HK-2 (cell line): Measurements from ENCODE around the gene DNM2.
"Not testable (repeated sequence)": the region's sequence is repeated elsewhere in the genome, so short reads cannot be mapped to it uniquely, and the experiment has no call there.

Source experiments
- DNase-seq: peaks from one replicate; pipeline ENCODE4 v3.0.0-alpha.2; 2018; ENCODE audit not compliant: unreplicated experiment

Gene DNM2

DNA sequence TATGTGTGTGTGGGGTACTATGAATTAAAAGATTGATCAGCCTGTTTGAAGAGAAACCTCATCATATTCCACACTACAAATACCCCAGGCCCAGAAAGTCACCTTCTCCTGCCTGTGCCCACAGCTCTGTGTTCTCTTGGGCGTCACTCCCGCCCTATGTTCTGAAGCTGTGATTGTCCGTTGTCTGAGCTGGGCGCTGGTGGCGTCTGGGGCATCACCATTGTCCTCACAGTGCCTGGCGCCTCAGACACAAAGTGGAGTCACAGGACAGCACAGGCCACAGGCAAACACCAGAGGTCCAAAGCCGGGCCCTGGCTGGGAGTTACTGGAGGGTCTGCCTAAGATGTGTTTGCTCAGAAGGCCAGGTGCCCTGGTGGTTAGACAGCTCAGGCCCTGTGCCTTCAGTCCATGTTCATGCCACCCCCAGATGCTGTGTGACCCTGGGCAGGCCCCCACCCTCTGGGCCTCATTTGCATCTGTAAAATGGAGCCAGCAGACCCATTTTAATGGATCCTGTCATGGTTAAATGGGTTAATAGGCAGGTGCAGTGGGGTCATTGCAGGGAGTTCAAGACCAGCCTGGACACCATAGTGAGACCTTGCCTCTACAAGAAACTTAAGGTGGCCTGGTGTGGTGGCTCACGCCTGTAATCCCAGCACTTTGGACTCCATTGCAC, 34.5 kb downstream of the DNM2 start:
- DNase-seq, result no peak

DNA sequence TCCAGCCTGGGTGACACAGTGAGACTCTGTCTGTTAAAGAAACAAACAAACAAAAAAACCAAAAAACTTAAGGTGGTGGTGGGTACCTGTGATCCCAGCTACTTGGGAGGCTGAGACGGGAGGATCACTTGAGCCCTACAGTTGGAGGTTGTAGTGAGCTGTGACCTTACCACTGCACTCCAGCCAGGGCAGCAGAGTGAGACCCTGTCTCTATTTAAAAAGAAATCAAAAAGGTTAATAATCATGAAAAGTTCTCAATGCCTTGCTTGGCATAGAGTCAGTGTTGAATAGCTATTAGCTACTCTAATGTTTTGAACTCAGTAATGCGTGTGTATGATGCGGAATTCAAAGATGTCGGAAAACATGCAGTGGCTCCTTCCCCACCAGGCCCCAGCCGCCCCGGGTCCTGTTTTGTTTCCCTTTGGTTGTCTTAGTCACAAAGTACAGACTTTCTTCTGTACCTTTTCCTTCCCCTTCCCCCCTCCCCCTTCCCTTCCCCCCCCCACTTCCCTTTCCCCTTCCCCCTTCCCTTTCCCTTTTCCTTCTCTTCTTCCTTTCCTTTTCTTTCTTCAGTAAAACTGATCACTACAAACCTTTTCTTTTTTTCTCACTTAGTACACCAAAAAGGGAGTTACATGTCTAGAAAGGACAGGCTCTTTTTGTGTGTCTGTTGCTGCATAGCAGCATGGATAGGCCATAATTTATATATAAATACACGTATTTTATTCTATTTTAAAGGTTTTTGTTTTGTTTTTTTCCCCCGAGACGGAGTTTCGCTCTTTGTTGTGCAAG, 35.2 kb downstream of the DNM2 start:
- no peak for DNase-seq

DNA sequence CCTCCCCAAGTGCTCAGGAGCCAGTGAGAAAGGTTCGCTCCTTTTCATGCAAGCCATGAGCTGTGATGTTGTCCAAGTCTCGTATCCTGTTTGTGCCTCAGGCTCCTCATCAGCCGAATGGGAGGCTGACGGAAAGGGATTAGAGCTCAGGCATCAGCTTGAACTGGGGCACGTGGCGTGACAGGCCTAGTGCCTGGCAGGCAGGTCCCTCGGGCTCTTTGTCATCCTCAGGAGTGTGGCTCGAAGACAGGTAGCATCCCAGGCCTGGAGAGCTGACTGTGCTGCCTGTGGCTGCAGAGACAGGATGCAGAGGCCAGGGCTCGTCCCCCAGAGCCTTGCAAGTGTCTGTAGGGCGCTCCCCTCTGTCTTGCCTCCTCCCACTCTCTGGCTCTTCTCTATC, 38.5 kb downstream of the DNM2 start:
- DNase-seq, result no peak

DNA sequence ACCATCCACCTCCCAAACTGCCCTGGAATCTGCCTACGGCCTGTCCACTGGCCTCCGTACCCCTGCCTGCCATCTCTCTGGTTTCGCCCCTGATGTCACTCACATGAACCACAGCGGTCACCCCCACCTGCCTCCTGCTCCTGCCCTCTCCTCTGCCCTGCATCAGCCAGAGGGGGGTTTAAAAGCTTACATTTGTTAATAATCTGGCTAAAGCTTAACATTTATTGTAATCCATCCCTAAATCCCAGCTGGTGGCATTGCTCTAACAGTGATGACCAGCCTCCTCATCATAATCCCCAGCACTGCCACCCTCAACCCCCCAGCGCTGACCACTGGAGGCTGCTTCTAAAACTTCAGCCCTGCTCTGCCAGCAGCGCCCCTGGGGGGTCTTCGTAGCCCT, 38.9 kb downstream of the DNM2 start:
- DNase-seq, result no peak

- not testable (repeated sequence) for DNase-seq
These were observed 40.2 kb downstream of the DNM2 start for GRCh38 chr19:10758050-10758449.

- no peak for DNase-seq
These were observed 41.1 kb downstream of the DNM2 start for GRCh38 chr19:10758978-10759377.

DNA sequence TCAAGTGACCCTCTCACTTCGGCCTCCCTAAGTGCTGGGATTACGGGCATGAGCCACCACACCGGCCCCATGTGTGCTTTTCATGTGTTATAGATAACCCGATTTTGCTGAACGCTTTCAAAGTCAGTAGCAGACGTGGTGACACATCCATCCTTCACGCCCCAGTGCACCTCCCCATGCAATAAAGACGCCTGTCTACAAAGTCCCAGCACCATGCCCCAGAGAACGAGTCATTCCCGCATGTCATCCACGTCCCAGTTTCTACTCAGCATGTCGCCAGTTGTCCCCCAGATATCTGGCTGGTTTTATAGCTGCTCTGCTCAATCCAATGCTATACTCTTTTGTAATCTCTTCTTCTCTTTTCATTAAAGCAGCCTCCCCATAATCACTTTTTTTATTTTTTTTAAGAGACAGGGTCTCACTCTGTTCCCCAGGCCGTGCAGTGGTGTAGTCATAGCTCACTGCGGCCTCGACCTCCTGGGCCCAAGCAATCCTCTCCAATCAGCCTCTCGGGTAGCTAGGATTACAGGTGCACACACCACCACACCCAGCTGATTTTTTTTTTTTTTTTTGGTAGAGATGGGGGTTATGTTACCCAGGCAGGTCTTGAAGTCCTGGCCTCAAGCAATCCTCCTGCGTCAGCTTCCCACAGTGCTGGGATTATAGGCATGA, 42.5 kb downstream of the DNM2 start:
- peak; percentile 86 for DNase-seq

DNA sequence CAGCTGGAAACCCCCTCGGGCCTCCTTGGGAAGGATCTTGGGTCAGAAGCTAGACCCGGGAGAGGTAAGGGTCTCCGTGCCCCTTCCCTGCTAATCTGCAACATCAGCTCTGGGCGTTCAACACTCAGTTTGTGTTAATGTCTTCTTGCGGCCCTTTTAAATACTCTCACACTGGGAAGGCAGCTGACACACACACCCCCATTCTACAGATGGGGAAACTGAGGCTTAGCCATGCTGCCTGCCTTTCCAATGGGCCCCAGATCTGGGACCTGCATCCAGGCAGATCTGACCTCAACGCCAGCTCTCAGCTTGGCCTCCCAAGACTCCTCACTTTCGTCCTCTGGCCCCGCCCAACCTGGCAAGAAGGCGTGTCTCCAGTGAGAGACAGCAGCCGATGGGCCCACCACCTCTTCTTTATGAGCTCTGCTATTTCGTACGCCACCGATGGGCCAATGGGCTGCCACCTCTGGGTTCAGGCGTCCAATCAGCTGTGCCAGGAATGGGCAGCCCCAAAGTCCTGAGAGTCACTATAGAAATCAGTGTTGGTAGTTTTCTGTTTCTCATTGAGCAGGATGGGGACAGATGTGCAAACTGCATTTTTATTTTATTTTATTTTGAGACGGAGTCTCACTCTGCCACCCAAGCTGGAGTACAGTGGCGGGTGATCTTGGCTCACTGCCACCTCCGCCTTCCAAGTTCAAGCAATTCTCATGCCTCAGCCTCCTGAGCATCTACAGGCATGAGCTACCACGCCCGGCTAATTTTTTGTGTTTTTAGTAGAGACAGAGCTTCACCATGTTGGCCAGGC, 43.8 kb downstream of the DNM2 start:
- DNase-seq, result no peak

DNA sequence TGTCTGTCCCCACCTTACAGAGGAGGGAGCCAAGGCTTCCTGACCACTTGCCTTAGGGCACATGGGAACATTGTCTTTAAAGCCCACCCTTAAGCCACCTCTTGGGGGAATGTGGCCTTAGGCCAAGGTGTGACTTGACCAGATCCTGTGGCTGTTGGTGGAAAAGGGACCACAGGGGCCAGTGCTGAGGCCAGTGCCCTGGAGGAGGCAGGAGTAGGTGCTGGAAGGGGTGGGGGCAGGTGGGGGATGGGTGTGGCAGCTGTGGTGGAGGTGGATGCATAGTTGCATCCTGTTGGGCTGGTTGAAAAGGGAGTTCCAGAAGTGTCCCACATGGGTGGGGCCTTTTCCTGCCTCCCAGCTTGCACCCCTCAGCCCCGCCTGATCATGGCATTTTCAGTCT, 44.8 kb downstream of the DNM2 start:
- no peak for DNase-seq

DNA sequence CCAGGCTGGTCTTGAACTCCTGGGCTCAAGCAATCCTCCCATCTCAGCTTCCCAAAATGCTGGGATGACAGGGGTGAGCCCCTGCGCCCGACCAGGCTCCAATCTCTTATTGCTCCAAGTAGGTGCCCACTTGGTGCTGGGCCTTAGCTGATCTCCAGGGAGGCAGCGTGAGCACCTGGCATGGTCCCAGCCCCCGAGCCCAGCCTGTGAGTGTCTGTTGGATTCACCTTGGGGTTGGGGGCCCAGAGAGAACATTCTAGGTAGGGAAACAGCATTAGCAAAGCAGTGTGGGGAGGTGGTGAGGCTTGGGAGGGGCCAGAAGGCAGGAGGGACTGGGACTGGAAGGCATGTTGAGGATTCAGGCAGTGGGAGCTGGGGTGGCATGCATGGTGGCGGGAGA, 45.5 kb downstream of the DNM2 start:
- no peak for DNase-seq

DNA sequence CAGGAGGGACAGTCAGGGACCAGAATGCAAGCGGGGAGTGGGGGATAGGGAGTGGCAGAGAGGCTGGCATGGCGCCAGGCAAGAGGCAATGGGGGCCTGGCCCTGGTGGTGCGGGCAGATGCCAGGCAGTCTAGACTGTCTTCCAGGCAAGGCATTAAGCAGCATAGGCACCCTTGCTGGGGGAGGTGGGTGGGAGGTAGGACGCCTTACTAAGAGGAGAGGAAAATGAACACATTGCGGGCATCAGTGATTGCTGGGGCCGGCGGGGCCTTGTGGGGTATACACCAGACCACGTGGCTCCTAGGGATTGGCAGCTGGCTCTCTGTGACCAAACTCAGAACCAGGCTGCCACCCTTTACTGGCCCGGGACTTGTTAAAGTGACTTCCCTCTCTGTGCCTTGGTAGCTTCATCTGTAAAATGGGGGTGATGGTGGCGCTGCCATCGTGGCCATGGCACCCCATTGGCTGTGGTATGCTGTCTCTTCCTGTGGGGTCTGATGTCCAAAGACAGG, 46.0 kb downstream of the DNM2 start:
- DNase-seq, result peak; percentile 87

DNA sequence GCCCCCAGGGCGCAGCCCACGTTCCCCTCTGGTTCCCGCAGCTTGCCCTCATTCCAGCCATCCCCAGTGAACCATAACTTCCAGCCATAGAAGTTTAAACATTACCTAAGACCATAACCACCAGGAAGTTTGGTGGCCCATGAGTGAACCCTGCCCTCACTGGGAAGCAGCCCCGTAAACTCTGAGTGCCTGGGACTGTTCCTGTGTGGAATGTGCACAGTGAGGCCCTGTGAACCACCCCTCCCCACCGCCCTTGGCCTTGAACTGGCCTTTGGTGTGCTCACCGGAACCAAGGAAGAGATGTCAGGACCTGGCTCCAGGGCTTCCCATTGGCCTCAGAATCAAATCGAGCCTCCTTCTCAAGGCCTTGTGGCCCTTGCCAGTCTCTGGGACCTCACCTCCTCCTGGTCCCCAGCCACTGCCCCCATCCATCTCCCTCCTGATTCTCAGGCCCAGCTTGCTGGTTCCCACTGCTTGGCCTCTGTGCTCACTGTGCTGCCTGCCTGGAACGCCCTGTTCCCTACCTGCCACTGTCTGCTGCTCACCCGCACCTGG, 46.5 kb downstream of the DNM2 start:
- peak; percentile 96 for DNase-seq

- DNase-seq, result no peak
These were observed 48.3 kb downstream of the DNM2 start for GRCh38 chr19:10766049-10766623.

GRCh38 chr19:10766671-10767201, 48.9 kb downstream of the DNM2 start:
- DNase-seq, result peak; percentile 63

- DNase-seq, result no peak
These were observed 49.8 kb downstream of the DNM2 start for GRCh38 chr19:10767726-10768125.

- no peak for DNase-seq
These were observed 50.5 kb downstream of the DNM2 start for GRCh38 chr19:10768369-10768768.

DNA sequence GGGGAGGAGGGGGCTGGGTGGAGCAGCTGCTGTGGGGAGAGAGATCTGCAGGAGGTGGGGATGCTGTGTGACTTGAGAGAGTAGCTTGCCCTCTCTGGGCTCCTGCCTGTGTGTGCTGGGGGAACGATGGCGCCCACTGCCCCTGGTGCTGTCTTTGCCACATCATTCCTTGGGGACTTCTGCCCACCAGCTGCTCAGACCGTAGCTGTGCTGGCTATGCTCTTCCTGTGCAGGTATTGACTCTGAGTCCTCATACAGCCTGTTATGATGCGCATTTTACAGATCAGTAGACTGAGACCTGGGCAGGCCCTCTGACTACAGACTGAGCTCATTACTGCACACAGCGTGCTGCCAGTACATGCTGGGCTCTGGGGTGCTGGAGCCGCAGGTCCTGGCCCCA, 51.1 kb downstream of the DNM2 start:
- DNase-seq, result no peak

GRCh38 chr19:10769533-10770491, 51.9 kb downstream of the DNM2 start:
- no peak for DNase-seq

GRCh38 chr19:10773969-10774368, 56.1 kb downstream of the DNM2 start:
- no peak for DNase-seq

DNA sequence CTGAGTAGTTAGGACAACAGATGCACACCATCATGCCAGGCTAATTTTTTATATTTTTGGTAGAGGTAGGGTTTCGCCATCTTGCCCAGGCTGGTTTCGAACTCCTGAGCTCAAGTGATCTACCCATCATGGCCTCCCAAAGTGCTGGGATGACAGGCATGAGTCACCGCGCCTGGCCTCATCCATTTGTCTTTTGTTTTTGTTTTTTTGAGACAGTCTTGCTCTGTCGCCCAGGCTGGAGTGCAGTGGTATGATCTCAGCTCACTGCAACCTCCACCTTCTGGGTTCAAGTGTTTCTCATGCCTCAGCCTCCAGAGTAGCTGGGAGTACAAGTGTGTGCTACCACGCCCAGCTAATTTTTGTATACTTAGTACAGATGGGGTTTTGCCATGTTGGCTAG, 57.0 kb downstream of the DNM2 start:
- no peak for DNase-seq
